Tibial nerve (tissue), 3 donors: Measurements from ENCODE around the gene BDKRB2.

ENCODE experiments used
- POLR2A ChIP-seq, 2 donors: fragments of 450-650 bp; IDR thresholded peaks; one replicate each; pipeline ENCODE4 v1.6.1; 2017; ENCODE audit warnings: antibody characterized with exemption in 2 of 2, mild to moderate bottlenecking in 2 of 2, moderate library complexity in 2 of 2
- TF ChIP-seq, protein P1 (sequence below), 5 experiments: fragments of 200-600 bp in 3 of 5; fragments of 450-650 bp in 2 of 5; sonication (generic) in 3 of 5; IDR thresholded peaks; one replicate each; pipeline ENCODE4 v1.5.1; 2016 to 2019; ENCODE audit warnings: antibody characterized with exemption in 5 of 5, mild to moderate bottlenecking in 3 of 5, moderate library complexity in 2 of 5

DNA sequence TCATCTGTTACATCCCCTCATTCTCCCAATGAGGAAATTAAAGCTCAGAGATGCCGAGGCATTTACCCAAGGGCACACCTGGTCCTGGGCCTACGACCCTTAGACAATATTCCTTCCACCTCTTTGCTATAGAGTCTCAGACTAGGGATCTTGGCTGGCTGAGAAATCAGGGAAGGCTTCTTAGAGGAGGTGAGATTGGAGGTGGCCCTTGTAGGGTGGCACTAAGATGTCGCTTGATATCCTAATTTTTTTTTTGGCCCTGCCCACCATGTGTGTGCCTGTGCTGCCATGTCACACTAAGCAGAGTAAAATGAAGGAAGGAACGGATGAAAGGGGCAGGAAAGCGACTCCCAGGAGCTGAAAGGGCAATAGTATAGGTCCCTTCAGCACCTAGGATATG lies 20.6 kb downstream of the BDKRB2 start:
- TF ChIP-seq, protein P1, sequence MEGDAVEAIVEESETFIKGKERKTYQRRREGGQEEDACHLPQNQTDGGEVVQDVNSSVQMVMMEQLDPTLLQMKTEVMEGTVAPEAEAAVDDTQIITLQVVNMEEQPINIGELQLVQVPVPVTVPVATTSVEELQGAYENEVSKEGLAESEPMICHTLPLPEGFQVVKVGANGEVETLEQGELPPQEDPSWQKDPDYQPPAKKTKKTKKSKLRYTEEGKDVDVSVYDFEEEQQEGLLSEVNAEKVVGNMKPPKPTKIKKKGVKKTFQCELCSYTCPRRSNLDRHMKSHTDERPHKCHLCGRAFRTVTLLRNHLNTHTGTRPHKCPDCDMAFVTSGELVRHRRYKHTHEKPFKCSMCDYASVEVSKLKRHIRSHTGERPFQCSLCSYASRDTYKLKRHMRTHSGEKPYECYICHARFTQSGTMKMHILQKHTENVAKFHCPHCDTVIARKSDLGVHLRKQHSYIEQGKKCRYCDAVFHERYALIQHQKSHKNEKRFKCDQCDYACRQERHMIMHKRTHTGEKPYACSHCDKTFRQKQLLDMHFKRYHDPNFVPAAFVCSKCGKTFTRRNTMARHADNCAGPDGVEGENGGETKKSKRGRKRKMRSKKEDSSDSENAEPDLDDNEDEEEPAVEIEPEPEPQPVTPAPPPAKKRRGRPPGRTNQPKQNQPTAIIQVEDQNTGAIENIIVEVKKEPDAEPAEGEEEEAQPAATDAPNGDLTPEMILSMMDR (IDR thresholded peaks at IDR 0.05): no peak
- no peak for TF ChIP-seq POLR2A (IDR thresholded peaks at IDR 0.05)
